MCF 10A (cell line): Measurements from ENCODE around the gene BIRC2. TPM values are rescaled to one million over a fixed set of nuclear protein-coding genes. Genes with fewer than 3 reads are reported as not detected.
A peak's percentile ranks its signal among the peaks of the same experiment; 100 is the strongest.

Experiments
- BruUV-seq: library from RNA; stranded (reverse); fragments of 400-500 nt; replicated peaks from 2 replicates; lab custom pipeline; 2021; lab: Mats Ljungman, UMichigan
- CTCF ChIA-PET: fragments of 300-600 bp; sonication (Branson Sonifier 250); formaldehyde crosslinking; extraction: SDS; loops from one replicate; lab custom pipeline; 2021; ENCODE audit warnings: antibody characterized with exemption, inconsistent platforms; lab: Yijun Ruan, JAX
- POLR2A ChIA-PET: fragments of 300-600, 350-650 bp; sonication (Branson Sonifier 250); formaldehyde crosslinking; extraction: SDS; loops from one replicate; lab custom pipeline; 2020; ENCODE audit warnings: antibody characterized with exemption, inconsistent platforms; lab: Yijun Ruan, JAX
- DNase-seq: peaks from one replicate; pipeline ENCODE4 v3.0.0-alpha.2; 2018; ENCODE audit not compliant: unreplicated experiment
- H3K27ac Mint-ChIP-seq: one replicate; pipeline ENCODE4 v1.8.0; 2022; ENCODE audit warnings: mild to moderate bottlenecking, low read depth, mixed read lengths; ENCODE audit not compliant: unreplicated experiment
- H3K27me3 Mint-ChIP-seq: one replicate; pipeline ENCODE4 v1.8.0; 2022; ENCODE audit warnings: mixed read lengths; ENCODE audit not compliant: insufficient read depth, unreplicated experiment
- H3K36me3 Mint-ChIP-seq: one replicate; pipeline ENCODE4 v1.8.0; 2022; ENCODE audit warnings: mild to moderate bottlenecking, moderate library complexity, mixed read lengths; ENCODE audit not compliant: insufficient read depth, unreplicated experiment
- H3K4me1 Mint-ChIP-seq: one replicate; pipeline ENCODE4 v1.8.0; 2022; ENCODE audit warnings: mixed read lengths; ENCODE audit not compliant: insufficient read depth, unreplicated experiment
- H3K4me3 Mint-ChIP-seq: one replicate; pipeline ENCODE4 v1.8.0; 2022; ENCODE audit warnings: mild to moderate bottlenecking, moderate library complexity, mixed read lengths; ENCODE audit not compliant: unreplicated experiment
- H3K9me3 Mint-ChIP-seq: one replicate; pipeline ENCODE4 v1.8.0; 2022; ENCODE audit warnings: mixed read lengths; ENCODE audit not compliant: unreplicated experiment
- intact Hi-C: fragments of 100-400 bp; cut with micrococcal nuclease; formaldehyde crosslinking; loops from 2 replicates; pipeline ENCODE4 v1.14.1; 2022
- total RNA-seq: library from RNA; stranded (reverse); gene quantifications from 2 replicates; pipeline ENCODE4 v1.2.3, GENCODE V29; 2022
- TF ChIP-seq, protein P1 (sequence below): fragments of 200-600 bp; IDR thresholded peaks from one replicate; pipeline ENCODE4 v1.8.0; 2022; ENCODE audit warnings: antibody characterized with exemption, mild to moderate bottlenecking; ENCODE audit not compliant: unreplicated experiment

Gene BIRC2
- total RNA-seq, 1 experiment from 2014 or later: 50.0 TPM

DNA sequence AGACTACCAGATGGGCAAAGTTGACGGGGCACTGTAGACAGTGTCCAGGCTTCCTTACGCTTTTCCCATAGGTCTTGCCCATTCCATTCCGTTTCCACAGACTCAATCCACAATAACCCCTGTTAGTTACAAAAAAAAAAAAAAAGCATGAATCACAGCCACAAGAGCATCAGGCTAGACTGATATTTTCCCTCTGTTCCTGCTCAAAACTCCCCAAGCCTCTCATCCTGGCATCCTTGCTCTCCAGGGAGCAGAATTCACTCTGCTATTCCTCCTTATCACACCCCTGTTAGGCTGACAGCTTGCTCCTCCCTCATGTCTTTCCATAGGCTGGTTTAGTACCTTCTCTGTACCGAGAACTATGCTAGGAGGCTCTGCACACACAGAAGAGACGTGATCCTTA is 63.4 kb downstream of the BIRC2 start:
- Mint-ChIP-seq H3K36me3 (peaks cover 35% of the 10 kb centered on the region), H3K27ac (no peak overlapping the region), H3K27me3 (no peaks in the 10 kb centered on the region), H3K4me3 (no peak overlapping the region), H3K4me1 (peaks cover 17% of the 10 kb centered on the region), H3K9me3 (peaks cover 7% of the 10 kb centered on the region)
- BruUV-seq: no TSS peak
- intact Hi-C loops: no loop called here
- ChIA-PET CTCF (interaction anchor here (0.6 to 7.0 kb wide), 4 partner anchors 13 to 203 kb away, joined by 3 to 56 read pairs (median 4); no protein-coding TSS in a partner anchor), POLR2A (no interaction called here)
- no peak for DNase-seq
- TF ChIP-seq, protein P1, sequence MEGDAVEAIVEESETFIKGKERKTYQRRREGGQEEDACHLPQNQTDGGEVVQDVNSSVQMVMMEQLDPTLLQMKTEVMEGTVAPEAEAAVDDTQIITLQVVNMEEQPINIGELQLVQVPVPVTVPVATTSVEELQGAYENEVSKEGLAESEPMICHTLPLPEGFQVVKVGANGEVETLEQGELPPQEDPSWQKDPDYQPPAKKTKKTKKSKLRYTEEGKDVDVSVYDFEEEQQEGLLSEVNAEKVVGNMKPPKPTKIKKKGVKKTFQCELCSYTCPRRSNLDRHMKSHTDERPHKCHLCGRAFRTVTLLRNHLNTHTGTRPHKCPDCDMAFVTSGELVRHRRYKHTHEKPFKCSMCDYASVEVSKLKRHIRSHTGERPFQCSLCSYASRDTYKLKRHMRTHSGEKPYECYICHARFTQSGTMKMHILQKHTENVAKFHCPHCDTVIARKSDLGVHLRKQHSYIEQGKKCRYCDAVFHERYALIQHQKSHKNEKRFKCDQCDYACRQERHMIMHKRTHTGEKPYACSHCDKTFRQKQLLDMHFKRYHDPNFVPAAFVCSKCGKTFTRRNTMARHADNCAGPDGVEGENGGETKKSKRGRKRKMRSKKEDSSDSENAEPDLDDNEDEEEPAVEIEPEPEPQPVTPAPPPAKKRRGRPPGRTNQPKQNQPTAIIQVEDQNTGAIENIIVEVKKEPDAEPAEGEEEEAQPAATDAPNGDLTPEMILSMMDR: no peak

DNA sequence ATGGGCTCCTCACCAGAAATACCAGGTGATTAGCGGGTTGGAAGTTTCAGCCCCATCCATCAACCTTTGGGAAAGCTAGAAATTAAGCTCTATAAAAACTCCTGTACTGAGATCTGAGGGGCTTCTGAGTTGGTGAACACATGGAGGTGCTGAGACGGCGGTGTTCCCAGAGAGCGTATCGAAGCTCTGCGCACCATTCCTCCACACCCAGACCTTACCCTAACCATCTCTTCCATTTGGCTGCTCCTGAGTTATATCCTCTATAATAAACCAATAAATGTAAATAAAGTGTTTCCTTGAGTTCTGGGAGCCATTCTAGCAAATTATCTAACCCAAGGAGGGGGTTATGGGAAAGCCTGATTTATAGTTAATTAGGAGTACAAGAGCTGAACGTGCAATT is 64.1 kb downstream of the BIRC2 start:
- peak overlapping the region; percentile 18 for H3K27ac Mint-ChIP-seq
- BruUV-seq: no TSS peak
- no peaks in the 10 kb centered on the region for H3K27me3 Mint-ChIP-seq
- CTCF ChIA-PET: interaction anchor here (0.7 to 1.5 kb wide), 2 partner anchors 12 to 20 kb away, joined by 4 to 7 read pairs; no protein-coding TSS in a partner anchor
- intact Hi-C loops: no loop called here
- POLR2A ChIA-PET: no interaction called here
- H3K9me3 Mint-ChIP-seq: peaks cover 7% of the 10 kb centered on the region
- H3K4me3 Mint-ChIP-seq: no peak overlapping the region
- DNase-seq: no peak
- TF ChIP-seq, protein P1: no peak
- peaks cover 19% of the 10 kb centered on the region for H3K4me1 Mint-ChIP-seq
- H3K36me3 Mint-ChIP-seq: peaks cover 31% of the 10 kb centered on the region

DNA sequence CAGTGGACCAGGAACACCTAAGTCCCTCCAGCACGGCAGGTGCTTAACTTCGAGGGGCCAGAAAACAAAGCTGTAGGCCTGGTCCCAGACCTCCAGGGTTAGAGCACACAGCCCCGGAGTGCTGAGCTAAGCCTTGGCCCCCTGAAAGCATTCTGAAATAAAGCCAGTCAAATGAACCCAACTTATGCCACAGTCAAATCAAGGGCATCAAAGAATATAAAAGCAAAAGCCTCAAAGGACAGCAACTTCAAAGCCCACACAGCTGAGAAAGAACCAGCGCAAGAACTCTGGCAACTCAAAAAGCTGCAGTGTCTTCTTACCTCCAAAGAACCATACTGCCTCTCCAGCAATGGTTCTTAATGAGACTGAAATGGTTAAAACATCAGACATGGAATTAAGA is 66.5 kb downstream of the BIRC2 start:
- TF ChIP-seq, protein P1: no peak
- no peak overlapping the region for H3K27ac Mint-ChIP-seq
- intact Hi-C loops: no loop called here

DNA sequence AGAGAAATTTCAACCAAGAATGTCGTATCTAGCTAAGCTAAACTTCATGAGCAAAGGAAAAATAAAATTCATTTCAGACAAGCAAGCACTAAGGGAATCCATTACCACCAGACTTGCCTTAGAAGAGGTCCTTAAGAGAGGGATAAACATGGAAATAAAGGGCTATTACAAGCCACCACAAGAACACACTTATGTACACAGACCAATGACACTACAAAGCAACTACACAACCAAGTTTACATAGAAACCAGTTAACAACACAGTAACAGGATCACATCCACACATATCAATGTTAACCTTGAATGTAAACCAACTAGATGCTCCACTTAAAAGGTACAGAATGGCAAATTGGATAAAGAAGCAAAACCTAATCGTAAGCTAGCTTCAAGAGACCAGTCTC is 67.5 kb downstream of the BIRC2 start:
- intact Hi-C loops: no loop called here
- no peak for DNase-seq
- no peak overlapping the region for H3K27ac Mint-ChIP-seq
- CTCF ChIA-PET: interaction anchor here (1.5 kb wide), 1 partner anchor 24 kb away, joined by 10 read pairs; no protein-coding TSS in a partner anchor
- no peak overlapping the region for H3K4me3 Mint-ChIP-seq
- no TSS peak for BruUV-seq
- no peaks in the 10 kb centered on the region for H3K27me3 Mint-ChIP-seq
- POLR2A ChIA-PET: interaction anchor here (0.5 kb wide), 1 partner anchor 99 kb away, joined by 3 read pairs; no protein-coding TSS in a partner anchor
- peaks cover 17% of the 10 kb centered on the region for H3K36me3 Mint-ChIP-seq
- TF ChIP-seq, protein P1: no peak
- peaks cover 29% of the 10 kb centered on the region for H3K4me1 Mint-ChIP-seq
- peaks cover 7% of the 10 kb centered on the region for H3K9me3 Mint-ChIP-seq

More for the DNA sequence above, 66.5 kb downstream of the BIRC2 start:
- POLR2A ChIA-PET: interaction anchor here (0.7 to 1.8 kb wide), 3 partner anchors 25 to 66 kb away, joined by 3 to 4 read pairs (median 3); no protein-coding TSS in a partner anchor
- H3K27me3 Mint-ChIP-seq: no peaks in the 10 kb centered on the region
- peaks cover 7% of the 10 kb centered on the region for H3K9me3 Mint-ChIP-seq
- H3K4me3 Mint-ChIP-seq: no peak overlapping the region
- BruUV-seq: no TSS peak
- peaks cover 19% of the 10 kb centered on the region for H3K4me1 Mint-ChIP-seq
- no peak for DNase-seq
- CTCF ChIA-PET: interaction anchor here (0.6 to 1.5 kb wide), 3 partner anchors 15 to 200 kb away, joined by 3 to 10 read pairs (median 4); no protein-coding TSS in a partner anchor
- H3K36me3 Mint-ChIP-seq: peaks cover 26% of the 10 kb centered on the region
